ENCODE results near the gene NSMF. TPM values are rescaled to one million over a fixed set of nuclear protein-coding genes. Genes with fewer than 3 reads are reported as not detected.

Gene NSMF, protein sequence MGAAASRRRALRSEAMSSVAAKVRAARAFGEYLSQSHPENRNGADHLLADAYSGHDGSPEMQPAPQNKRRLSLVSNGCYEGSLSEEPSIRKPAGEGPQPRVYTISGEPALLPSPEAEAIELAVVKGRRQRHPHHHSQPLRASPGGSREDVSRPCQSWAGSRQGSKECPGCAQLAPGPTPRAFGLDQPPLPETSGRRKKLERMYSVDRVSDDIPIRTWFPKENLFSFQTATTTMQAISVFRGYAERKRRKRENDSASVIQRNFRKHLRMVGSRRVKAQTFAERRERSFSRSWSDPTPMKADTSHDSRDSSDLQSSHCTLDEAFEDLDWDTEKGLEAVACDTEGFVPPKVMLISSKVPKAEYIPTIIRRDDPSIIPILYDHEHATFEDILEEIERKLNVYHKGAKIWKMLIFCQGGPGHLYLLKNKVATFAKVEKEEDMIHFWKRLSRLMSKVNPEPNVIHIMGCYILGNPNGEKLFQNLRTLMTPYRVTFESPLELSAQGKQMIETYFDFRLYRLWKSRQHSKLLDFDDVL
- 54.2 TPM for total RNA-seq

DNA sequence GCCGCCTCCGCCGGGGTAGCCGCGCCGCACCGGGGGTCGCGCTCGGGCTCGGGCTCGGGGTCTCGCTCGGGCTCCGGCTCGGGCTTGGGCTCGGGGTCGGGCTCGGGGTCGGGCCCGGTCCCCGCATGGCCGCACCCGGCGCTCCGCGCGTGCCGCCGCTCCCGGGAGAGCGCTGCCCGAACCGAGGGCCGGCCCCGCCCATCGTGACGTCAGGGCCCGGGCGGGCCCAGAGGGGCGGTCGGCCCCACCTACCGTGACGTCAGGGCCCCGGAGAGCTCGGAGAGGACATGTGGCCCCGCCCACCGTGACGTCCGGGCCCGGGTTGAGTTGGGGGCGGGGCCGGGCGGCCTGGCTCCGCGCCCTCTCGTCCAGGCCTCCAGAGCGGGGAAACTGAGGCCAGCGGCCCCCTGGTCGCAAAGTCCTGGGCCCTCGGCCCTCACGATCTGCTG, at the start of gene NSMF:
NSMF (minus strand) TSS at position 183 of the 449 bp plus-strand sequence. CDS start 232 bp downstream, outside the sequence.

DNA sequence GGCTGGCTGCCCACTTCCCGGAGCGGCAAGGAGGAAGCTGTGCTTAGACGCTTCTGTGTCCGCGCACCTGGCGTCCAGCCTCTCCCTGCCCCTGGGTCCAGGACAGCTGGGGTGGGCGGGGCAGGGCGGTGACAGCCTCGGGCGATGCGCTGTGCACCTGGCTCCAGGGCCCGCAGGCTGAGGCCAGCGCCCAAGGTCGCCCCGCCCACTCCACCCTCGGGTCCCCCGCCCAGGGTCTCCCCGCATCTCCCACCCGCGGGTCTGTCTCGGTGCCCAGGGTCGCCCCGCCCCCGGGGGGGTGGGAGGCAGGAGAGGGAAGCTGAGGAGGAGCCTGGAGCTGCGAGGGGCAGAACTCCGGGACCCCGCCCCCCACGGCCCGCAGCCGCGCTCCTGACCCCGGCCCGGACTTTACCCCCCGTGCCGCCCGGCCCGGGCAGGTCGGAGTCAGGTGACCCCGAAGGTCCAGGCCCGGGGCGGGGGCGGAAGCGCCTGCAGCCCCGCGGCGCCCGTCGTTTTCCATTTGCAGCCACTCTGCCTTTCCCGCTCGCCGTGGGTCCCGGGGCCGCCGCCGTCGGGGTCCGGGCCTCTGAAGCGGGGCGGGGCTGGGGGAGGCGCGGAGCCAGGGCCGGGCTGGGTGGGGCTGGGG, 17.7 kb downstream of the NSMF start, which contains the start of gene ENTPD8:
ENTPD8 (minus strand) TSS at position 69 of the 646 bp plus-strand sequence. CDS start 3,072 bp downstream, outside the sequence.

DNA sequence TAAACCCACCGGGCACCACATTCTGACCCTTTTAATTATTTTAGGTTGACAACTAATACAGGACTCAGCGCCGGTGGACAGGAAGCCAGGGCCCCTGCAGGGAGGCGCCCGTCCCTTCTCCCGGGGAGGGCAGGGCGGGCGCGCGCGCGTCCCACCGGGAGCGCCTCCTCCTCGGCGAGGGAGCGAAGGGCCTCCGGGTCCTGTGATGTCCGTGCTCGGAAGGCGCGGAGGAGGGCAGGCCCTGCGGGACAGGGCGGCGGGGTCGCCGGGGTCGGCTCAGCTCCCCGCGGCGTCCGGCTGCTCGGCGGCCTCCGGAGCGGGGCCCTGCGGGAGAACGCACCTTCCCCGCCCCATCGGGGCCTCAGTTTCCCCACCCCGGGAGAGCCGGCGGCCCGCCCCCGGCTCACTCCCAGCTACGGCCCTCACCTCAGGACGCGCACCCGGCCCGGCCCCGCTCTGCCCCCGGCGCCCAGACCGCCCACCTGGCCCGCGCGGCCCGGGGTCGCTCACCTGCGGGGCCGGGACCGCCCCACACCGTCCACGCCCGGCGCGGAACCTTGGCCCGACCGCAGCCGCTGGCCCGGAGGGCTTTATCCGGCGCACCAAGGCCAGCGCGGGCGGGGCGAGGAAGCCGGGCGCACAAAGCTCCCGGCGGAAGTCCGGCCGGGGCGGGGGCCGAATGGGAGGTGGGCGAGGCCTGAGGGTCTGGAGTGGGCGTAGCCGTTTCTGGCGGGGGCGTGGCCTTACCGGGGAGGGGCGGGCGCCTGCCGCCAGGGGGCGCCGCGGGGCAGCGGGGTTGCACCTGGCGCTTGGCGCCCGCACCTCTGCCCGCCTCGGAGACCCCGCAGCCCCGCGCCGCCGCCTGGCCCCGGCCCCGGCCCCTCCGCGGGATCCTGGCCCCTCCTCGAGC, 36.3 kb downstream of the NSMF start, which contains the start of the genes EXD3 and NOXA1:
EXD3 (minus strand) TSS at position 559 of the 910 bp plus-strand sequence. CDS start 27,805 bp downstream, outside the sequence.
NOXA1 (plus strand) TSS at position 790 of the 910 bp plus-strand sequence. CDS start 137 bp downstream, outside the sequence.

Other genes starting within 250 kb of the NSMF start
- gene RNF208, start 237.1 kb downstream of the NSMF start, total RNA-seq: 1.8 TPM
- 0.92 TPM for gene CYSRT1, start 234.2 kb downstream of the NSMF start, total RNA-seq
- gene RNF224, start 231.8 kb downstream of the NSMF start, total RNA-seq: not detected
- gene SLC34A3, start 228.4 kb downstream of the NSMF start, total RNA-seq: not detected
- gene TUBB4B, start 218.0 kb downstream of the NSMF start, total RNA-seq: 213 TPM
- not detected for gene STPG3, start 208.0 kb downstream of the NSMF start, total RNA-seq
- 38.8 TPM for gene NELFB, start 204.0 kb downstream of the NSMF start, total RNA-seq
- gene TOR4A, start 181.6 kb downstream of the NSMF start, total RNA-seq: 0.92 TPM
- 5.8 TPM for gene NRARP, start 157.1 kb downstream of the NSMF start, total RNA-seq
- 9.5 TPM for gene EXD3, start 36.2 kb downstream of the NSMF start, total RNA-seq
- gene NOXA1, start 35.9 kb downstream of the NSMF start, total RNA-seq: 1.6 TPM
- not detected for gene ENTPD8, start 18.0 kb downstream of the NSMF start, total RNA-seq
- gene PNPLA7, start 91.1 kb upstream of the NSMF start, total RNA-seq: 1.6 TPM
- 26.8 TPM for gene MRPL41, start 92.5 kb upstream of the NSMF start, total RNA-seq
- 25.6 TPM for gene DPH7, start 119.6 kb upstream of the NSMF start, total RNA-seq
- 16.8 TPM for gene ZMYND19, start 131.2 kb upstream of the NSMF start, total RNA-seq
- 17.3 TPM for gene ARRDC1, start 146.4 kb upstream of the NSMF start, total RNA-seq
- gene EHMT1, start 159.7 kb upstream of the NSMF start, total RNA-seq: 64.1 TPM